GM23248 (cell line): ENCODE measurements around the gene TRDMT1. TPM values are rescaled to one million over a fixed set of nuclear protein-coding genes. Genes with fewer than 3 reads are reported as not detected.
A peak's percentile ranks its signal among the peaks of the same experiment; 100 is the strongest.

Source experiments
- DNase-seq: peaks from one replicate; pipeline ENCODE4 v3.0.0-alpha.2; 2015
- H2AFZ ChIP-seq: fragments of 200-600 bp; sonication (generic); 2 replicates; pipeline ENCODE4 v1.6.1; 2016; ENCODE audit warnings: antibody characterized with exemption
- H3F3A ChIP-seq: fragments of 200-600 bp; sonication (generic); 2 replicates; pipeline ENCODE4 v1.6.1; 2016; ENCODE audit warnings: mild to moderate bottlenecking, antibody characterized with exemption, mixed run types; ENCODE audit not compliant: insufficient read depth
- H3K27ac ChIP-seq: fragments of 200-600 bp; sonication (generic); 2 replicates; pipeline ENCODE4 v1.5.1; 2016; ENCODE audit warnings: mild to moderate bottlenecking
- H3K27me3 ChIP-seq: fragments of 200-600 bp; sonication (generic); replicated peaks from 2 replicates; pipeline ENCODE4 v1.6.1; 2016; ENCODE audit warnings: mild to moderate bottlenecking; ENCODE audit not compliant: insufficient read depth
- H3K36me3 ChIP-seq: fragments of 200-600 bp; sonication (generic); 2 replicates; pipeline ENCODE4 v1.6.1; 2016; ENCODE audit warnings: low read depth, mild to moderate bottlenecking
- H3K4me1 ChIP-seq: fragments of 200-600 bp; sonication (generic); 2 replicates; pipeline ENCODE4 v1.6.1; 2016; ENCODE audit warnings: mild to moderate bottlenecking; ENCODE audit not compliant: insufficient read depth
- H3K4me2 ChIP-seq: fragments of 200-600 bp; sonication (generic); one replicate; pipeline ENCODE4 v1.6.1; 2016; ENCODE audit warnings: mild to moderate bottlenecking; ENCODE audit not compliant: unreplicated experiment
- H3K4me3 ChIP-seq: fragments of 200-600 bp; sonication (generic); 2 replicates; pipeline ENCODE4 v1.5.1; 2016; ENCODE audit warnings: mild to moderate bottlenecking
- H3K79me2 ChIP-seq: fragments of 200-600 bp; sonication (generic); 2 replicates; pipeline ENCODE4 v1.6.1; 2016; ENCODE audit warnings: mild to moderate bottlenecking; ENCODE audit not compliant: insufficient read depth
- H3K9ac ChIP-seq: fragments of 200-600 bp; sonication (generic); 2 replicates; pipeline ENCODE4 v1.6.1; 2016; ENCODE audit warnings: mild to moderate bottlenecking
- H3K9me2 ChIP-seq: fragments of 200-600 bp; sonication (generic); 2 replicates; pipeline ENCODE4 v1.6.1; 2016; ENCODE audit warnings: mixed run types, mild to moderate bottlenecking, moderate library complexity; ENCODE audit not compliant: insufficient read depth
- H3K9me3 ChIP-seq: fragments of 200-600 bp; sonication (generic); one replicate; pipeline ENCODE4 v1.6.1; 2017; ENCODE audit warnings: low read depth
- H4K20me1 ChIP-seq: fragments of 200-600 bp; sonication (generic); 2 replicates; pipeline ENCODE4 v1.6.0; 2016; ENCODE audit not compliant: insufficient read depth
- EZH2 ChIP-seq: fragments of 200-600 bp; sonication (generic); IDR thresholded peaks from 2 replicates; pipeline ENCODE4 v1.6.1; 2018; ENCODE audit warnings: antibody characterized with exemption, mild to moderate bottlenecking; ENCODE audit not compliant: insufficient read depth, poor library complexity, severe bottlenecking
- EZH2phosphoT487 ChIP-seq: fragments of 200-600 bp; sonication (generic); IDR thresholded peaks from 2 replicates; pipeline ENCODE4 v1.6.1; 2018; ENCODE audit warnings: antibody characterized with exemption, moderate library complexity, mild to moderate bottlenecking, low read depth; ENCODE audit not compliant: insufficient read depth
- WGBS, 2 experiments: methylation state at CpG; one replicate each; pipeline ENCODE4 v1.1.6; 2015 to 2017; ENCODE audit warnings: low lambda C conversion rate in 2 of 2, low coverage in 1 of 2; ENCODE audit errors: missing lambda C conversion rate in 2 of 2; 5-methylcytosine and 5-hydroxymethylcytosine counted together
- in situ Hi-C: fragments of 300-500 bp; cut with MboI; formaldehyde crosslinking; loops from 2 replicates; pipeline ENCODE4 v1.15.0; 2020
- polyA plus RNA-seq: library from polyadenylated mRNA; unstranded; fragments of >200 nt; fragmentation: Nextera tagmentation; extraction: Ambion mirVana; gene quantifications from 2 replicates; pipeline ENCODE4 v1.2.1, GENCODE V29; 2016
- total RNA-seq: library from RNA; depleted of rRNA; stranded (reverse); fragments of >200 nt; shearing (Covaris generic); gene quantifications from 2 replicates; pipeline ENCODE4 v1.2.3, GENCODE V29; 2014

Gene TRDMT1
- total and polyA plus RNA-seq, 2 experiments from 2014 or later = 4.3 to 4.4 TPM

GRCh38 chr10:17206210-17206709 lies 4.8 kb upstream of the TRDMT1 start:
- H3K36me3 ChIP-seq = no peaks in the 10 kb centered on the region
- no peaks in the 10 kb centered on the region for H3K27me3 ChIP-seq
- peak overlapping the region; percentile 31 for H3K4me3 ChIP-seq
- H3K79me2 ChIP-seq = peaks cover 30% of the 10 kb centered on the region
- no peaks in the 10 kb centered on the region for H3K9me3 ChIP-seq
- H3F3A ChIP-seq = peaks cover 44% of the 10 kb centered on the region
- H2AFZ ChIP-seq = peak overlapping the region; percentile 62
- peaks cover 53% of the 10 kb centered on the region for H3K4me1 ChIP-seq
- H4K20me1 ChIP-seq = no peaks in the 10 kb centered on the region
- peak; percentile 94 for DNase-seq
- 14 to 18% methylated on average over 7 of the region's 7 CpGs for WGBS, 2 experiments
- in situ Hi-C loops = no loop called here
- peak overlapping the region; percentile 48 for H3K4me2 ChIP-seq
- TF ChIP-seq EZH2 (no peak), EZH2phosphoT487 (no peak)
- H3K9me2 ChIP-seq = no peaks in the 10 kb centered on the region
- peak overlapping the region; percentile 86 for H3K27ac ChIP-seq
- H3K9ac ChIP-seq = peak overlapping the region; percentile 70

- no peaks in the 10 kb centered on the region for H3K9me3 ChIP-seq
- H3K4me2 ChIP-seq = no peak overlapping the region
- TF ChIP-seq EZH2 = no peak
- TF ChIP-seq EZH2phosphoT487 = no peak
- H3K36me3 ChIP-seq = no peaks in the 10 kb centered on the region
- no peak overlapping the region for H2AFZ ChIP-seq
- 29 to 30% methylated on average over 3 of the region's 3 CpGs for WGBS, 2 experiments
- in situ Hi-C loops = no loop called here
- peaks cover 48% of the 10 kb centered on the region for H3F3A ChIP-seq
- H3K27me3 ChIP-seq = no peaks in the 10 kb centered on the region
- no peak overlapping the region for H3K9ac ChIP-seq
- peaks cover 50% of the 10 kb centered on the region for H3K4me1 ChIP-seq
- no peaks in the 10 kb centered on the region for H3K9me2 ChIP-seq
- peaks cover 45% of the 10 kb centered on the region for H3K79me2 ChIP-seq
- H3K27ac ChIP-seq = no peak overlapping the region
- no peaks in the 10 kb centered on the region for H4K20me1 ChIP-seq
- no peak overlapping the region for H3K4me3 ChIP-seq
- DNase-seq = no peak
Observed at GRCh38 chr10:17203416-17203815, 1.9 kb upstream of the TRDMT1 start.

GRCh38 chr10:17202999-17203398 lies 1.5 kb upstream of the TRDMT1 start:
- H3K4me2 ChIP-seq = no peak overlapping the region
- no peak for DNase-seq
- no peak overlapping the region for H3K4me3 ChIP-seq
- in situ Hi-C loops = no loop called here
- H2AFZ ChIP-seq = no peak overlapping the region
- peaks cover 45% of the 10 kb centered on the region for H3K79me2 ChIP-seq
- H3F3A ChIP-seq = peaks cover 48% of the 10 kb centered on the region
- H4K20me1 ChIP-seq = no peaks in the 10 kb centered on the region
- H3K9me2 ChIP-seq = no peaks in the 10 kb centered on the region
- TF ChIP-seq EZH2phosphoT487 (no peak), EZH2 (no peak)
- WGBS, 2 experiments = 96 to 99% methylated on average over 4 of the region's 4 CpGs
- H3K27me3 ChIP-seq = no peaks in the 10 kb centered on the region
- H3K9me3 ChIP-seq = no peaks in the 10 kb centered on the region
- no peaks in the 10 kb centered on the region for H3K36me3 ChIP-seq
- H3K9ac ChIP-seq = no peak overlapping the region
- H3K4me1 ChIP-seq = peaks cover 46% of the 10 kb centered on the region
- no peak overlapping the region for H3K27ac ChIP-seq

GRCh38 chr10:17202506-17202905 lies 1.0 kb upstream of the TRDMT1 start:
- Histone ChIP-seq H3K27me3 (no peaks in the 10 kb centered on the region), H2AFZ (no peak overlapping the region), H3K36me3 (no peaks in the 10 kb centered on the region), H3F3A (peaks cover 48% of the 10 kb centered on the region), H3K9ac (no peak overlapping the region; the same call in 1 of the 2 replicates), H3K4me1 (peaks cover 46% of the 10 kb centered on the region), H3K9me2 (no peaks in the 10 kb centered on the region), H3K4me2 (no peak overlapping the region), H3K79me2 (peaks cover 45% of the 10 kb centered on the region), H3K27ac (peak overlapping the region; percentile 100), H4K20me1 (no peaks in the 10 kb centered on the region), H3K9me3 (no peaks in the 10 kb centered on the region), H3K4me3 (no peak overlapping the region)
- TF ChIP-seq EZH2 = no peak
- no peak for TF ChIP-seq EZH2phosphoT487
- no peak for DNase-seq
- in situ Hi-C loops = no loop called here
- 97 to 100% methylated on average over 2 of the region's 2 CpGs for WGBS, 2 experiments

GRCh38 chr10:17201794-17202116 lies 283 bp upstream of the TRDMT1 start:
- peaks cover 44% of the 10 kb centered on the region for H3K4me1 ChIP-seq
- no peaks in the 10 kb centered on the region for H3K9me3 ChIP-seq
- in situ Hi-C loops = no loop called here
- no peaks in the 10 kb centered on the region for H4K20me1 ChIP-seq
- H3K79me2 ChIP-seq = peaks cover 49% of the 10 kb centered on the region
- H3K36me3 ChIP-seq = no peaks in the 10 kb centered on the region
- no peaks in the 10 kb centered on the region for H3K9me2 ChIP-seq
- peak; percentile 31 for DNase-seq
- H2AFZ ChIP-seq = peak overlapping the region; percentile 84
- H3K27ac ChIP-seq = peak overlapping the region; percentile 100
- 21 to 25% methylated on average over 3 of the region's 3 CpGs for WGBS, 2 experiments
- H3K27me3 ChIP-seq = no peaks in the 10 kb centered on the region
- peak overlapping the region; percentile 99 for H3K4me2 ChIP-seq
- H3K9ac ChIP-seq = peak overlapping the region; percentile 99
- peak overlapping the region; percentile 84 for H3K4me3 ChIP-seq
- TF ChIP-seq EZH2 (no peak), EZH2phosphoT487 (no peak)
- H3F3A ChIP-seq = peaks cover 45% of the 10 kb centered on the region
